Parathyroid adenoma (tissue), 2 donors: ENCODE data around the gene PIP4K2B.

Experiments
- H2AFZ ChIP-seq: fragments of 300-600 bp; sonication (generic); one replicate; pipeline ENCODE4 v1.7.0; 2017; ENCODE audit warnings: antibody characterized with exemption, mild to moderate bottlenecking
- H3K27ac ChIP-seq: fragments of 300-600 bp; sonication (generic); one replicate; pipeline ENCODE4 v1.7.0; 2017
- H3K27me3 ChIP-seq: fragments of 300-600 bp; sonication (generic); one replicate; pipeline ENCODE4 v1.7.0; 2017; ENCODE audit warnings: low read length; ENCODE audit not compliant: control insufficient read depth, insufficient read depth
- H3K36me3 ChIP-seq: fragments of 300-600 bp; sonication (generic); one replicate; pipeline ENCODE4 v1.7.0; 2017; ENCODE audit warnings: low read length; ENCODE audit not compliant: control insufficient read depth, insufficient read depth
- H3K4me1 ChIP-seq: fragments of 300-600 bp; sonication (generic); one replicate; pipeline ENCODE4 v1.7.0; 2017; ENCODE audit warnings: control low read depth
- H3K4me2 ChIP-seq: fragments of 300-600 bp; sonication (generic); one replicate; pipeline ENCODE4 v1.7.0; 2017; ENCODE audit warnings: low read length
- H3K4me3 ChIP-seq: fragments of 300-600 bp; sonication (generic); one replicate; pipeline ENCODE4 v1.7.0; 2017; ENCODE audit warnings: low read depth, low read length
- H3K79me2 ChIP-seq: fragments of 300-600 bp; sonication (generic); one replicate; pipeline ENCODE4 v1.7.0; 2017; ENCODE audit warnings: control low read depth
- H3K9ac ChIP-seq: fragments of 300-600 bp; sonication (generic); one replicate; pipeline ENCODE4 v1.7.0; 2017; ENCODE audit warnings: mild to moderate bottlenecking
- H3K9me3 ChIP-seq: fragments of 300-600 bp; sonication (generic); one replicate; pipeline ENCODE4 v1.7.0; 2017; ENCODE audit warnings: low read length; ENCODE audit not compliant: control insufficient read depth
- TF ChIP-seq, protein P1 (sequence below): fragments of 300-600 bp; sonication (generic); IDR thresholded peaks from one replicate; pipeline ENCODE4 v1.7.0; 2017; ENCODE audit warnings: antibody characterized with exemption, mild to moderate bottlenecking
- donor health status: primary hyperparathyroidism.

The PIP4K2B gene

GRCh38 chr17:38783227-38783626 is 16.1 kb downstream of the PIP4K2B start:
- H3K4me1 ChIP-seq, result no peaks in the 10 kb centered on the region
- no peaks in the 10 kb centered on the region for H3K36me3 ChIP-seq
- H3K79me2 ChIP-seq, result peaks cover 17% of the 10 kb centered on the region
- no peaks in the 10 kb centered on the region for H3K27me3 ChIP-seq
- H3K9me3 ChIP-seq, result no peaks in the 10 kb centered on the region
- no peak overlapping the region for H2AFZ ChIP-seq
- no peak overlapping the region for H3K4me2 ChIP-seq
- H3K9ac ChIP-seq, result no peak overlapping the region
- TF ChIP-seq, protein P1, sequence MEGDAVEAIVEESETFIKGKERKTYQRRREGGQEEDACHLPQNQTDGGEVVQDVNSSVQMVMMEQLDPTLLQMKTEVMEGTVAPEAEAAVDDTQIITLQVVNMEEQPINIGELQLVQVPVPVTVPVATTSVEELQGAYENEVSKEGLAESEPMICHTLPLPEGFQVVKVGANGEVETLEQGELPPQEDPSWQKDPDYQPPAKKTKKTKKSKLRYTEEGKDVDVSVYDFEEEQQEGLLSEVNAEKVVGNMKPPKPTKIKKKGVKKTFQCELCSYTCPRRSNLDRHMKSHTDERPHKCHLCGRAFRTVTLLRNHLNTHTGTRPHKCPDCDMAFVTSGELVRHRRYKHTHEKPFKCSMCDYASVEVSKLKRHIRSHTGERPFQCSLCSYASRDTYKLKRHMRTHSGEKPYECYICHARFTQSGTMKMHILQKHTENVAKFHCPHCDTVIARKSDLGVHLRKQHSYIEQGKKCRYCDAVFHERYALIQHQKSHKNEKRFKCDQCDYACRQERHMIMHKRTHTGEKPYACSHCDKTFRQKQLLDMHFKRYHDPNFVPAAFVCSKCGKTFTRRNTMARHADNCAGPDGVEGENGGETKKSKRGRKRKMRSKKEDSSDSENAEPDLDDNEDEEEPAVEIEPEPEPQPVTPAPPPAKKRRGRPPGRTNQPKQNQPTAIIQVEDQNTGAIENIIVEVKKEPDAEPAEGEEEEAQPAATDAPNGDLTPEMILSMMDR, result no peak
- no peak overlapping the region for H3K27ac ChIP-seq
- no peak overlapping the region for H3K4me3 ChIP-seq

DNA sequence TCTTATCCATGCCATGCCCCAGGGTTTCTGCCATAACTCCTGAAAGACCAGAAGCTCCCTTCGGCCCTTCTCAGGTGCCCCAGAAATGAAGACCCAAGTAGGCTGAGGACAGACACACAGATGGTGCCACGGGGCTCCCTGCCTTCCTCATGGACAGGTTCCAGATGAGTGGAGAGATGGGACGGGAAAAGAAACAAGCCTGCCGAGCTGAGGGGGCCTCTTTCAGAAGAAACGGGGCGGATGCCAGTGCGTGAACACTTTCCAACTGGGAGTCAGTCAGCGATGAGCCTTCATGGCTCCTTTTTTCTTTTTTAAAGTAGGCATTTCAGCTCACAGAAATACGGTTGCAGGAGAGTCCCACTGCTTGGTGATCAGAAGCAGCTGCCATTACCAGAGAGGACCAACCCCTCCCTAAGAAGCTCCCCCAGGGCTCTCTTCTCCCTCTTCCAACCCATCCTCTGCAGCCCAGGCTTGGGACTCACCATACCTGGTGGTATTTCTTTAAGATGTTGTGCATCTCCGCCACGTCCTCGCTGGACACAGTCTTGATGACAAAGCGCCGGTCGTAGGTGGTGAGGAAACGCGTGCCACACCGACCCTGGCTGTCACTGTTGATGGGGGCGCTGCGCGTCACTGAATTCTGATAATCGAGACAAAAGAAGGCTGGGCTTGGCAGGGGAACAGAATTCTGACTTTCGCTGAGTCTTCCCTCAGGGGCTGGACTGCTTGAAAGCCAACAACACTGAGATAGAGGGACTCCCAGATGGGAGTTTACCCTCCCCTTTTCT is 19.2 kb downstream of the PIP4K2B start:
- peaks cover 5% of the 10 kb centered on the region for H3K79me2 ChIP-seq
- H3K36me3 ChIP-seq, result no peaks in the 10 kb centered on the region

DNA sequence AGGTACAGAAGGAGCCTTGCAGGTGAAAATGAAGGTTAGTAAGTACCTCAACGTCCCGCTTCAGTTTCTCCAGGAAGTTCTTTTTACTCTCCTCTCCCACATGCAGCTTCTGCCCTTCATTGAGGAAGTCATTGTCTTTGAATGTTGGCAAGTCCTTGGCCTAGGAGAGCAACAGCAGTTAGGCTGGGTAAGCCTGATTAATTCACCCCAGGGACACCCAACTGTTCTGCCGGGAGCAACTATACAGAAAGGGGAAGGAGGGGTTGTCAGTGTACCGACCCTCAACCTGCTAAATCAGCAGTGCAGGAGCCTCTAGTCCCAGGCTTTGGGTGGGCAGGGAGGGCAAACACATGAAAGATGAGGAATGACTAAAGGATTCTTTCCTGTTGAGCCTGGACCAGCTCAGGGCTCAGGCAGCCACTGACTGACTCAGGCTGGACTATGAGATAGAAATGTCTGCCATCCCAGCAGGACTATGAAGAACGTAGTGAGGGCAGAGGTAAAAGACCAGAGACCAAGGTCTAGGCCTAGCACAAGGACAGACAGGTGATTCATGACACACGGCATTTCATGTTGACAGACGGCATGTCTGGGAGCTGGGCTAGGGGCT is 21.6 kb downstream of the PIP4K2B start:
- Histone ChIP-seq H3K36me3 (no peaks in the 10 kb centered on the region), H3K9ac (no peak overlapping the region), H3K79me2 (peaks cover 5% of the 10 kb centered on the region), H3K27ac (no peak overlapping the region), H3K27me3 (no peaks in the 10 kb centered on the region), H3K4me1 (no peaks in the 10 kb centered on the region), H2AFZ (no peak overlapping the region), H3K4me3 (no peak overlapping the region), H3K9me3 (no peaks in the 10 kb centered on the region), H3K4me2 (no peak overlapping the region)
- TF ChIP-seq, protein P1, result no peak

More for the DNA sequence above, 19.2 kb downstream of the PIP4K2B start:
- Histone ChIP-seq H3K9me3 (no peaks in the 10 kb centered on the region), H3K27me3 (no peaks in the 10 kb centered on the region), H3K4me1 (no peaks in the 10 kb centered on the region), H2AFZ (no peak overlapping the region), H3K9ac (no peak overlapping the region), H3K27ac (no peak overlapping the region), H3K4me3 (no peak overlapping the region), H3K4me2 (no peak overlapping the region)
- TF ChIP-seq, protein P1, result no peak

DNA sequence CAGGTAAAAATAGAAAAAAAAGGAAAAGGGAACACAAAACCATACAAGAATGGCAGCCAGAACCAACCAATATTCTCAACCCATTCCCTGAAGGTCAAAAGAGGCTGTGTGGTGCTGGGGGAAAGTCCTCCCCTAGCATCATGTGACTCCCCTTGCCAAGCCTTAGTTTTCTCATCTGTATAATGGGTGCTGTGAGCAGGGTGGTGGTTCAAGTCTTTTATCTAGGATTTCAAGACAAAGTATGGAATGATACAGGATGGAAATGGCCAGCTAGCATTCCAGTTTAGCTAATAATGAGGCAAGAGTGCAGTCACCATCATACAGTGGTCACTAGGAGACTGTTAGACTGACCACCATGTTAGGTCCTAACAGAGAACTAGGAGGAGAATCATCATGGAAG is 26.1 kb downstream of the PIP4K2B start:
- TF ChIP-seq, protein P1, result no peak
- Histone ChIP-seq H3K79me2 (no peaks in the 10 kb centered on the region), H3K4me2 (no peak overlapping the region), H3K9ac (no peak overlapping the region), H3K27me3 (no peaks in the 10 kb centered on the region), H2AFZ (no peak overlapping the region), H3K4me3 (no peak overlapping the region), H3K27ac (no peak overlapping the region), H3K36me3 (no peaks in the 10 kb centered on the region), H3K9me3 (no peaks in the 10 kb centered on the region), H3K4me1 (no peaks in the 10 kb centered on the region)
